Omental fat pad (tissue), 4 donors: ENCODE results near the gene ARNT2. TPM values are rescaled to one million over a fixed set of nuclear protein-coding genes. Genes with fewer than 3 reads are reported as not detected.

Source experiments
- ATAC-seq: fragments of 150-250 bp; one replicate; pipeline ENCODE4 v1.9.1; 2016; ENCODE audit warnings: mild to moderate bottlenecking, moderate library complexity; ENCODE audit not compliant: low FRiP score
- DNase-seq: peaks from one replicate; pipeline ENCODE4 v3.0.0-alpha.2; 2019; ENCODE audit warnings: low spot score
- total RNA-seq, 4 donors: library from RNA; depleted of rRNA; stranded (reverse); fragments of >200 nt; gene quantifications; one replicate each; pipeline ENCODE4 v1.1.0, GENCODE V29; 2016
- TF ChIP-seq, protein P1 (sequence below), 3 donors: fragments of 450-650 bp; IDR thresholded peaks; one replicate each; pipeline ENCODE4 v1.5.1; 2016 to 2017; ENCODE audit warnings: antibody characterized with exemption in 3 of 3, mild to moderate bottlenecking in 3 of 3, moderate library complexity in 2 of 3

The ARNT2 gene
- total RNA-seq, 4 donors from 2014 or later: 3.1 to 7.4 (median 3.4) TPM

- TF ChIP-seq, protein P1, sequence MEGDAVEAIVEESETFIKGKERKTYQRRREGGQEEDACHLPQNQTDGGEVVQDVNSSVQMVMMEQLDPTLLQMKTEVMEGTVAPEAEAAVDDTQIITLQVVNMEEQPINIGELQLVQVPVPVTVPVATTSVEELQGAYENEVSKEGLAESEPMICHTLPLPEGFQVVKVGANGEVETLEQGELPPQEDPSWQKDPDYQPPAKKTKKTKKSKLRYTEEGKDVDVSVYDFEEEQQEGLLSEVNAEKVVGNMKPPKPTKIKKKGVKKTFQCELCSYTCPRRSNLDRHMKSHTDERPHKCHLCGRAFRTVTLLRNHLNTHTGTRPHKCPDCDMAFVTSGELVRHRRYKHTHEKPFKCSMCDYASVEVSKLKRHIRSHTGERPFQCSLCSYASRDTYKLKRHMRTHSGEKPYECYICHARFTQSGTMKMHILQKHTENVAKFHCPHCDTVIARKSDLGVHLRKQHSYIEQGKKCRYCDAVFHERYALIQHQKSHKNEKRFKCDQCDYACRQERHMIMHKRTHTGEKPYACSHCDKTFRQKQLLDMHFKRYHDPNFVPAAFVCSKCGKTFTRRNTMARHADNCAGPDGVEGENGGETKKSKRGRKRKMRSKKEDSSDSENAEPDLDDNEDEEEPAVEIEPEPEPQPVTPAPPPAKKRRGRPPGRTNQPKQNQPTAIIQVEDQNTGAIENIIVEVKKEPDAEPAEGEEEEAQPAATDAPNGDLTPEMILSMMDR (IDR thresholded peaks at IDR 0.05): no peak
- ATAC-seq (no peak), DNase-seq (no peak)
These were observed 52.6 kb downstream of the ARNT2 start for GRCh38 chr15:80456517-80457492.

DNA sequence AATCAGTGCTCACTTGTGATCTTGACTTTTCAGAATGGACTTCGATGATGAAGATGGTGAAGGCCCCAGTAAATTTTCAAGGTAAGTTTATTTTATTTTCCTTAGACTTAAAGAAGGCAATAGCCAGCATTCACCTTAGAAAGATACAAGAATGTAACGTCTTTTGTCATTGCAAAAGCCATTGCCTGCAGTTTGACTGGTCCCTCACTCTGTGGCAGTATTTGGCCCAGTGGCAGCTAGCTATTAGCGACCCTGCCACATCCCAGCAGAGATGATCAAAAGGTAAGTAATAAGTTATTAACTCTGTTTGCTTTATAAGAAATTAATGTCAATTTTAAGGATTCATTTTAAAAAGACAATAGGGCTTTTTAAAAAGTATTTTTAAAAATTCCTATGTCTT, 53.7 kb downstream of the ARNT2 start:
- TF ChIP-seq, protein P1 (IDR thresholded peaks at IDR 0.05): no peak
- ATAC-seq: no peak

DNA sequence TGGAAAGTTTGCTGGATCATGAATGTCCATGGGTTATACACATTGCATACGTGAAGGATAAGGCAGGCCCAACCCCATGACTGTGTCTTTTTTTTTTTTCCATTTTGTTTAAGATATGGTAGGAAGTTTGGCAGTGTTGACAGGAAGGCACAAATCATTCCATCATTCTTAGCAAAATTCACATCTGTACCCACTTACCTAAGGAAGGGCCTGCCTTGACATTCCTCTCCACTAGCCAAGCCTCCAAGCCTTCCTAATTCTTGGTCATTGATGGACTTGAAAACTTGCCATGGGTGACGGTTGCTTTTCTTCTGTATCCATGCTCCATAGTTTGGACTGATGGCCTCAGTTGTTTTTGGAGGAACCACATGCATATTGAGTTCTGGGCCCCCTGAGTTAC, 54.4 kb downstream of the ARNT2 start:
- TF ChIP-seq, protein P1 (IDR thresholded peaks at IDR 0.05): no peak
- ATAC-seq: no peak
- no peak for DNase-seq

More for the DNA sequence above, 53.7 kb downstream of the ARNT2 start:
- no peak for DNase-seq

DNA sequence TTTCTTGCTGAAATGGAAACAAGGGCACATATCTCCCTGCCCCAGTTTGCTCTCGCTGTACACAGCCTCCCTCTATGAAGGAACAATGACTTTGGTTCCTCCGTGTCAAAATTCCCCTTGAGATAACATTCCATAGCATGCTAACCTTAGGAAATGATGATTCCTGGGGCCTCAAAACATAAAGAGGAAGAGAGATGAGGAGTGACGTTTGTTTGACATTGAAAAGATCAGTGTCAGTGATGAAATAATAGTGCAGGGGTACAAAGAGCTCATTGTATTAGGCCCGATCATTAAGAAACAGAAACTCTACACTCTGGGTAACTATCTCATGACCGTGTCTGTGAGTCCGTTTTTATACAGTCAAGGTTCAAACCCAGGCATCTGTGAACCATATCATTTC, 55.2 kb downstream of the ARNT2 start:
- TF ChIP-seq, protein P1 (IDR thresholded peaks at IDR 0.05): no peak
- no peak for DNase-seq
- ATAC-seq: no peak

- TF ChIP-seq, protein P1 (IDR thresholded peaks at IDR 0.05): no peak
- ATAC-seq: no peak
- no peak for DNase-seq
These were observed 55.6 kb downstream of the ARNT2 start for GRCh38 chr15:80459818-80460217.

GRCh38 chr15:80461356-80462095, 57.3 kb downstream of the ARNT2 start:
- ATAC-seq: no peak
- TF ChIP-seq, protein P1 (IDR thresholded peaks at IDR 0.05): no peak
- no peak for DNase-seq
